Kidney epithelial cell (primary cell): ENCODE results near the gene PTPN13. TPM values are rescaled to one million over a fixed set of nuclear protein-coding genes. Genes with fewer than 3 reads are reported as not detected.

ENCODE experiments used
- DNase-seq: peaks from one replicate; pipeline ENCODE4 v3.0.0-alpha.2; 2010; ENCODE audit warnings: low read depth
- H3K27me3 ChIP-seq: 2 replicates; pipeline ENCODE4 v1.6.0; 2011; ENCODE audit warnings: low read length; ENCODE audit not compliant: control insufficient read depth, insufficient read depth
- H3K36me3 ChIP-seq: 2 replicates; pipeline ENCODE4 v1.5.1; 2011; ENCODE audit warnings: low read length; ENCODE audit not compliant: control insufficient read depth, insufficient read depth
- H3K4me3 ChIP-seq: 2 replicates; pipeline ENCODE4 v1.5.1; 2011; ENCODE audit warnings: low read depth, mild to moderate bottlenecking, control low read depth, low read length
- CTCF ChIP-seq: IDR thresholded peaks from 2 replicates; pipeline ENCODE4 v1.5.1; 2011; ENCODE audit warnings: mild to moderate bottlenecking, moderate library complexity, low read length, control low read depth, inconsistent platforms; ENCODE audit not compliant: insufficient read depth, poor library complexity, severe bottlenecking
- total RNA-seq: library from RNA; depleted of rRNA; stranded (reverse); fragments of >200 nt; gene quantifications from 2 replicates; pipeline ENCODE4 v1.2.3, GENCODE V29; 2015

The PTPN13 gene
- total RNA-seq, 1 donor from 2014 or later: 20.1 TPM

GRCh38 chr4:86791126-86791525, 197.0 kb downstream of the PTPN13 start:
- no peak overlapping the region for H3K4me3 ChIP-seq
- no peak for DNase-seq
- H3K27me3 ChIP-seq: no peaks in the 10 kb centered on the region
- peaks cover 1% of the 10 kb centered on the region for H3K36me3 ChIP-seq
- no peak for TF ChIP-seq CTCF

GRCh38 chr4:86809809-86810208, 215.7 kb downstream of the PTPN13 start:
- DNase-seq: no peak
- H3K4me3 ChIP-seq: no peak overlapping the region
- no peak for TF ChIP-seq CTCF
- no peaks in the 10 kb centered on the region for H3K36me3 ChIP-seq
- no peaks in the 10 kb centered on the region for H3K27me3 ChIP-seq

GRCh38 chr4:86810847-86811246, 216.7 kb downstream of the PTPN13 start:
- Histone ChIP-seq H3K4me3 (no peak overlapping the region), H3K36me3 (peaks cover 2% of the 10 kb centered on the region), H3K27me3 (no peaks in the 10 kb centered on the region)
- no peak for TF ChIP-seq CTCF
- no peak for DNase-seq

- Histone ChIP-seq H3K4me3 (no peak overlapping the region), H3K36me3 (peaks cover 2% of the 10 kb centered on the region), H3K27me3 (no peaks in the 10 kb centered on the region)
- no peak for TF ChIP-seq CTCF
- DNase-seq: no peak
Observed at GRCh38 chr4:86815653-86816052, 221.5 kb downstream of the PTPN13 start.

- H3K4me3 ChIP-seq: no peak overlapping the region
- no peak for DNase-seq
- H3K27me3 ChIP-seq: no peaks in the 10 kb centered on the region
- TF ChIP-seq CTCF: no peak
- peaks cover 2% of the 10 kb centered on the region for H3K36me3 ChIP-seq
Observed at GRCh38 chr4:86816501-86817273, 222.6 kb downstream of the PTPN13 start.

GRCh38 chr4:86818211-86818610, 224.1 kb downstream of the PTPN13 start:
- no peak for DNase-seq
- H3K36me3 ChIP-seq: peaks cover 2% of the 10 kb centered on the region

More at GRCh38 chr4:86818211-86818610, 224.1 kb downstream of the PTPN13 start:
- Histone ChIP-seq H3K27me3 (no peaks in the 10 kb centered on the region), H3K4me3 (no peak overlapping the region)
- TF ChIP-seq CTCF: no peak
